Measurements from ENCODE around the gene PSD2.

DNA sequence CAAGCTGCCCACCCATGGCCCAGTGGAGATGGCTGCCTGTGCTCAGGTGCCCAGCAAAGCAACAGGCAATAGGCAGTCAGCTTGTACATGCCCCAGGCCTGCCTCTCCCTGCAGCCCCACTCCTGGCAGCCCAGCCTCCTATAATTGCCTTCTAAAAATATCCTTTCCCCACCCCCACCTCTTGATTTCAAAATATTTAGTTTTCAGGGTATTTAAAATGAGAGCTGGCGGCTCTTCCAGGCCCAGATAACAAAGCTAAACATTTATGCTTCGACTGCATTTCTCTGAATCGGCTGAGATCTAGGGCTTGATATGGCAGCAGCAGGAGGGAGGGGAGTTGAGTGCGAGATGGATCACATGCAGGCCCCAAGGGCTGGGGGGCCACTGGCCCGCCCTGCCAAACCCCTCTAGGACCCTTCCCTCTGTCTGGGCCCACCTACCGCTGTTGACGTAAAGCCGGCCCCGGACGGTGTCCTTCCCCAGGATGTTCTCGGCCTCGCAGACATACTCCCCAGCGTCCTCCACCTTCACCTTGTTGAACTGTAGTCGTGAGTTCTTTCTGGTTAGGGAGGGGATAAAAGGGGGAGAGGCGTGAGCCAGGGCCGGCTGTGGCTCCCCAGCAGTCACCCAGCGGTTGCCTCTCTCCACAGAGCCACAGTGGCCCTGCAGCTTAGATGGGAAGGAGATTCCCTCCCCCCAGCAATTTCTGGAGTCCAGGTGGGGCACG lies 85.0 kb downstream of the PSD2 start:
- TF ChIP-seq POLR2A (IDR thresholded peaks at IDR 0.05), result no peak
- TF ChIP-seq, protein P1, sequence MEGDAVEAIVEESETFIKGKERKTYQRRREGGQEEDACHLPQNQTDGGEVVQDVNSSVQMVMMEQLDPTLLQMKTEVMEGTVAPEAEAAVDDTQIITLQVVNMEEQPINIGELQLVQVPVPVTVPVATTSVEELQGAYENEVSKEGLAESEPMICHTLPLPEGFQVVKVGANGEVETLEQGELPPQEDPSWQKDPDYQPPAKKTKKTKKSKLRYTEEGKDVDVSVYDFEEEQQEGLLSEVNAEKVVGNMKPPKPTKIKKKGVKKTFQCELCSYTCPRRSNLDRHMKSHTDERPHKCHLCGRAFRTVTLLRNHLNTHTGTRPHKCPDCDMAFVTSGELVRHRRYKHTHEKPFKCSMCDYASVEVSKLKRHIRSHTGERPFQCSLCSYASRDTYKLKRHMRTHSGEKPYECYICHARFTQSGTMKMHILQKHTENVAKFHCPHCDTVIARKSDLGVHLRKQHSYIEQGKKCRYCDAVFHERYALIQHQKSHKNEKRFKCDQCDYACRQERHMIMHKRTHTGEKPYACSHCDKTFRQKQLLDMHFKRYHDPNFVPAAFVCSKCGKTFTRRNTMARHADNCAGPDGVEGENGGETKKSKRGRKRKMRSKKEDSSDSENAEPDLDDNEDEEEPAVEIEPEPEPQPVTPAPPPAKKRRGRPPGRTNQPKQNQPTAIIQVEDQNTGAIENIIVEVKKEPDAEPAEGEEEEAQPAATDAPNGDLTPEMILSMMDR (IDR thresholded peaks at IDR 0.05 in 4 of 5, conservative IDR thresholded peaks at IDR 0.05 in 1 of 5), result no peak

Data from gastrocnemius medialis (tissue), 4 donors.